ENCODE results near the gene PROSER2. TPM values are rescaled to one million over a fixed set of nuclear protein-coding genes. Genes with fewer than 3 reads are reported as not detected.
A peak's percentile ranks its signal among the peaks of the same experiment; 100 is the strongest.

The PROSER2 gene
- total and polyA plus RNA-seq, 9 of the 15 experiments (the other 6 are each of a cell fraction or from before 2014, with no cell fraction given), result 0.62 to 14.8 (median 2.9) TPM

DNA sequence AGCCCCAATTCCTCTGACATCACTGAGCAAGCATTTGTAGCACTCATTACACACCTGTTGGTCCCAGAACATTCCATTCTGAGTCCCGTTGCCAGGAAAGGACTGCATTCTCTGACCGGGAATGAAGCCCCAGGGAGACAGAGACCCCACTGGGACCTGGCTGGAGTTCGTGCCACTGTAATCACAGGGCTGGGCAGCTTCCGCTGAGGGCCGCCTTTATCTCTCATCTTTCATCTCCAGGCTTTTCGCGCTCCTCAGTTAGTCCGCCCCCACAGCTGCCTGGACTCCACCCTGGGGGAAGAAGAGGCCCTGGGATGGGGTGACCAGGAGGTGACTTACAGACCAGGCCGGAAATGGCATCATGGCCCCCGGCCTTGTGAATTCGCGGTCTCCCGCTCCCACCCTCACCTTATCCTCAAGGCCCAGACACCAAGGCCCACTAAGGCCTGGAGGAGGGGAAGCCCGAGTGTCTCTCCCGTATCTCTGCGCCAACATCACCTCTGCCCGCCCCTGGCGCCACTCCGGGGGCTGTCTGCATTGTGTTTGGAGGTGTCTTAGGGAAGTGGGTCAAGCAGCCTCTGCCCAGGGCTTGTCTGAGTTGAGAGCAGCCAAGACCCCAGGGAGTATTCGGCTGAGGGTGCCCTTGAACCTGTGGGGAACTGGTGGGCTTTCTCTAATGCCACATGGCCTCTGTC lies 75.4 kb downstream of the PROSER2 start (continued):
- TF ChIP-seq TBL1XR1 (IDR thresholded peaks at IDR 0.05; ENCODE audit: low read length in 2 of 2) (peak; percentile 66 to 94; a peak in 3 of 4 replicates), MEF2A (IDR thresholded peaks at IDR 0.05; ENCODE audit: control insufficient read depth, low read depth, low read length) (0 out of 2 replicates have a peak, but pooled peaks have one; percentile 29), POLR2H (tag; IDR thresholded peaks at IDR 0.05; ENCODE audit: low read depth) (peak; percentile 90), ZNF668 (CRISPR knock-in tag; IDR thresholded peaks at IDR 0.05) (no peak), ILK (tag; IDR thresholded peaks at IDR 0.05; ENCODE audit: borderline replicate concordance, low read depth) (no peak), HCFC1 (IDR thresholded peaks at IDR 0.05; ENCODE audit: low read depth, low read length) (no peak; the same call in 1 of the 2 replicates), CBX8 (IDR thresholded peaks at IDR 0.05; ENCODE audit: borderline replicate concordance, extremely low read depth, low read depth, low read length, poor library complexity, severe bottlenecking) (no peak), CLOCK (CRISPR knock-in tag; IDR thresholded peaks at IDR 0.05; ENCODE audit: borderline replicate concordance) (no peak)
- TF ChIP-seq, protein P1, sequence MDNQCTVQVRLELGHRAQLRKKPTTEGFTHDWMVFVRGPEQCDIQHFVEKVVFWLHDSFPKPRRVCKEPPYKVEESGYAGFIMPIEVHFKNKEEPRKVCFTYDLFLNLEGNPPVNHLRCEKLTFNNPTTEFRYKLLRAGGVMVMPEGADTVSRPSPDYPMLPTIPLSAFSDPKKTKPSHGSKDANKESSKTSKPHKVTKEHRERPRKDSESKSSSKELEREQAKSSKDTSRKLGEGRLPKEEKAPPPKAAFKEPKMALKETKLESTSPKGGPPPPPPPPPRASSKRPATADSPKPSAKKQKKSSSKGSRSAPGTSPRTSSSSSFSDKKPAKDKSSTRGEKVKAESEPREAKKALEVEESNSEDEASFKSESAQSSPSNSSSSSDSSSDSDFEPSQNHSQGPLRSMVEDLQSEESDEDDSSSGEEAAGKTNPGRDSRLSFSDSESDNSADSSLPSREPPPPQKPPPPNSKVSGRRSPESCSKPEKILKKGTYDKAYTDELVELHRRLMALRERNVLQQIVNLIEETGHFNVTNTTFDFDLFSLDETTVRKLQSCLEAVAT (IDR thresholded peaks at IDR 0.05), result no peak
- TF ChIP-seq, protein P2, sequence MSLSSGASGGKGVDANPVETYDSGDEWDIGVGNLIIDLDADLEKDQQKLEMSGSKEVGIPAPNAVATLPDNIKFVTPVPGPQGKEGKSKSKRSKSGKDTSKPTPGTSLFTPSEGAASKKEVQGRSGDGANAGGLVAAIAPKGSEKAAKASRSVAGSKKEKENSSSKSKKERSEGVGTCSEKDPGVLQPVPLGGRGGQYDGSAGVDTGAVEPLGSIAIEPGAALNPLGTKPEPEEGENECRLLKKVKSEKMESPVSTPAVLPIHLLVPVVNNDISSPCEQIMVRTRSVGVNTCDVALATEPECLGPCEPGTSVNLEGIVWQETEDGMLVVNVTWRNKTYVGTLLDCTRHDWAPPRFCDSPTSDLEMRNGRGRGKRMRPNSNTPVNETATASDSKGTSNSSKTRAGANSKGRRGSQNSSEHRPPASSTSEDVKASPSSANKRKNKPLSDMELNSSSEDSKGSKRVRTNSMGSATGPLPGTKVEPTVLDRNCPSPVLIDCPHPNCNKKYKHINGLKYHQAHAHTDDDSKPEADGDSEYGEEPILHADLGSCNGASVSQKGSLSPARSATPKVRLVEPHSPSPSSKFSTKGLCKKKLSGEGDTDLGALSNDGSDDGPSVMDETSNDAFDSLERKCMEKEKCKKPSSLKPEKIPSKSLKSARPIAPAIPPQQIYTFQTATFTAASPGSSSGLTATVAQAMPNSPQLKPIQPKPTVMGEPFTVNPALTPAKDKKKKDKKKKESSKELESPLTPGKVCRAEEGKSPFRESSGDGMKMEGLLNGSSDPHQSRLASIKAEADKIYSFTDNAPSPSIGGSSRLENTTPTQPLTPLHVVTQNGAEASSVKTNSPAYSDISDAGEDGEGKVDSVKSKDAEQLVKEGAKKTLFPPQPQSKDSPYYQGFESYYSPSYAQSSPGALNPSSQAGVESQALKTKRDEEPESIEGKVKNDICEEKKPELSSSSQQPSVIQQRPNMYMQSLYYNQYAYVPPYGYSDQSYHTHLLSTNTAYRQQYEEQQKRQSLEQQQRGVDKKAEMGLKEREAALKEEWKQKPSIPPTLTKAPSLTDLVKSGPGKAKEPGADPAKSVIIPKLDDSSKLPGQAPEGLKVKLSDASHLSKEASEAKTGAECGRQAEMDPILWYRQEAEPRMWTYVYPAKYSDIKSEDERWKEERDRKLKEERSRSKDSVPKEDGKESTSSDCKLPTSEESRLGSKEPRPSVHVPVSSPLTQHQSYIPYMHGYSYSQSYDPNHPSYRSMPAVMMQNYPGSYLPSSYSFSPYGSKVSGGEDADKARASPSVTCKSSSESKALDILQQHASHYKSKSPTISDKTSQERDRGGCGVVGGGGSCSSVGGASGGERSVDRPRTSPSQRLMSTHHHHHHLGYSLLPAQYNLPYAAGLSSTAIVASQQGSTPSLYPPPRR (CRISPR knock-in tag; IDR thresholded peaks at IDR 0.05; ENCODE audit: borderline replicate concordance), result no peak
- TF ChIP-seq, protein P3, sequence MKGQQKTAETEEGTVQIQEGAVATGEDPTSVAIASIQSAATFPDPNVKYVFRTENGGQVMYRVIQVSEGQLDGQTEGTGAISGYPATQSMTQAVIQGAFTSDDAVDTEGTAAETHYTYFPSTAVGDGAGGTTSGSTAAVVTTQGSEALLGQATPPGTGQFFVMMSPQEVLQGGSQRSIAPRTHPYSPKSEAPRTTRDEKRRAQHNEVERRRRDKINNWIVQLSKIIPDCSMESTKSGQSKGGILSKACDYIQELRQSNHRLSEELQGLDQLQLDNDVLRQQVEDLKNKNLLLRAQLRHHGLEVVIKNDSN (CRISPR knock-in tag; IDR thresholded peaks at IDR 0.05), result no peak
- TF ChIP-seq, protein P4, sequence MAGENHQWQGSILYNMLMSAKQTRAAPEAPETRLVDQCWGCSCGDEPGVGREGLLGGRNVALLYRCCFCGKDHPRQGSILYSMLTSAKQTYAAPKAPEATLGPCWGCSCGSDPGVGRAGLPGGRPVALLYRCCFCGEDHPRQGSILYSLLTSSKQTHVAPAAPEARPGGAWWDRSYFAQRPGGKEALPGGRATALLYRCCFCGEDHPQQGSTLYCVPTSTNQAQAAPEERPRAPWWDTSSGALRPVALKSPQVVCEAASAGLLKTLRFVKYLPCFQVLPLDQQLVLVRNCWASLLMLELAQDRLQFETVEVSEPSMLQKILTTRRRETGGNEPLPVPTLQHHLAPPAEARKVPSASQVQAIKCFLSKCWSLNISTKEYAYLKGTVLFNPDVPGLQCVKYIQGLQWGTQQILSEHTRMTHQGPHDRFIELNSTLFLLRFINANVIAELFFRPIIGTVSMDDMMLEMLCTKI (IDR thresholded peaks at IDR 0.05; ENCODE audit: partially characterized antibody), result no peak
